ENCODE measurements around the gene LRP8.
"Not testable (repeated sequence)": the region's sequence is repeated elsewhere in the genome, so short reads cannot be mapped to it uniquely, and the experiment has no call there.

LRP8 gene

DNA sequence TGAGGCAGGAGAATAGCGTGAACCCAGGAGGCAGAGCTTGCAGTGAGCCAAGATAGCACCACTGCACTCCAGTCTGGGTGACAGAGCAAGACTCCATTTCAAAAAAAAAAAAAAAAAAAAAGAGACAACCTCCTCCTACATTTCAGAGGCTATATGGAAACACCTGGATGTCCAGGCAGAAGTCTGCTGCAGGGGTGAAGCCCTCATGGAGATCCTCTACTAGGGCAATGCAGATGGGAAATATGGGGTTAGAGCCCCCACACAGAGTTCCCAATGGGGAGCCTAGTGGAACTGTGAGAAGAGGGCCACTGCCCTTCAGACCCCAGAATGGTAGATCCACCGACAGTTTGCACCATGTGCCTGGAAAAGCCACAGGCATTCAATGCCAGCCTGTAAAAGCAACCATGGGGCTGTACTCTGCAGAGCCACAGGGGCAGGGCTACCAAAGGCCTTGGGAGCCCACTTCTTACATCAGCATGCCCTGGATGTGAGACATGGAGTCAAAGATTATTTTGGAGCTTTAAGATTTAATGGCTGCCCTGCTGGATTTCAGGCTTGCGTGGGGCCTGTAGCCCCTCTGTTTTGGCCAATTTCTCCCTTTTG lies 121.7 kb downstream of the LRP8 start:
- peak; percentile 17 for DNase-seq

- DNase-seq, result not testable (repeated sequence)
Observed at GRCh38 chr1:53205496-53205895, 122.4 kb downstream of the LRP8 start.

DNA sequence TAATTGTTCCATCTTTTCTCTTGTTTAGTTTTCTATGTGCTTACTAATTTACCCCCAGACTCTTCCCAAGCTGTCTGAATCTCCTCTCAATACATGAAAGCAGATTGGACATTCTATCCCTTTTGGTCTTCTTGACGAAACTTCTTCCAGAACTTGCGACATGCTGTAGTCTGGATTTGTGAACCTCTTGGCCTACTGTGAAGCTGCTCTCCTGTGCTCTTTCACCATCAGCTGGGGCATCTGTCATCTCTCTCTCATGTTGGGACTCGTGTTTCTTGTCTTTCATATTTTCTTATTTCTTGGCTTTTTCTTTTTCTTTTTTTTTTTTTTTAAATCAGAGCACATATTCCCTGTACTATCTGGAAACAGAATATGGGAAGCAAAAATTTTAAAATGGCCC lies 124.4 kb downstream of the LRP8 start:
- DNase-seq, result no peak

DNA sequence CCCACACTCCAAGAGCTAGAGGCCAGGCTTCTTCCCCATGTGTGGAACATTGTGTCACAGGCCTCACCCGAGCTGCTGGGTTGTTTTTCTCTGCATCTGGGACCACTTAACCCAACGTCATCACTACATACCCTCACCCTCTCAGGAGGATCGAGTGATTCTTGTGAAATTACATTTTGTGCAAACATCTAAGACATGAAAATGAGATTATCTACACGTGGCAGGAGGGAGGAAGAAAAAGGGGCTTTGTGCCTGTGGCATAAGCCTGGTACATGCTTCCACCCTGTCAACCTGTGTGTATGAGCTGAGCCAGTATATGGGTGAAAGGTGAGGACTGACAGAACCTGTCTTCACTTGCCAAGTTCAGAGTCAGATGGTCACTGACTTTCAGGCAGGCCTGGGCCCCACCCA lies 129.6 kb downstream of the LRP8 start:
- DNase-seq, result no peak

- no peak for DNase-seq
Observed at GRCh38 chr1:53197291-53198200, 130.3 kb downstream of the LRP8 start.

GRCh38 chr1:53196485-53197290 lies 131.2 kb downstream of the LRP8 start, which contains the start of gene CPT2:
TSS of gene CPT2 (plus strand) at chr1:53196824. CDS start at chr1:53196944, 120 bp downstream.
- peak; percentile 97 for DNase-seq

GRCh38 chr1:53196017-53196484 lies 131.8 kb downstream of the LRP8 start:
- no peak for DNase-seq

DNA sequence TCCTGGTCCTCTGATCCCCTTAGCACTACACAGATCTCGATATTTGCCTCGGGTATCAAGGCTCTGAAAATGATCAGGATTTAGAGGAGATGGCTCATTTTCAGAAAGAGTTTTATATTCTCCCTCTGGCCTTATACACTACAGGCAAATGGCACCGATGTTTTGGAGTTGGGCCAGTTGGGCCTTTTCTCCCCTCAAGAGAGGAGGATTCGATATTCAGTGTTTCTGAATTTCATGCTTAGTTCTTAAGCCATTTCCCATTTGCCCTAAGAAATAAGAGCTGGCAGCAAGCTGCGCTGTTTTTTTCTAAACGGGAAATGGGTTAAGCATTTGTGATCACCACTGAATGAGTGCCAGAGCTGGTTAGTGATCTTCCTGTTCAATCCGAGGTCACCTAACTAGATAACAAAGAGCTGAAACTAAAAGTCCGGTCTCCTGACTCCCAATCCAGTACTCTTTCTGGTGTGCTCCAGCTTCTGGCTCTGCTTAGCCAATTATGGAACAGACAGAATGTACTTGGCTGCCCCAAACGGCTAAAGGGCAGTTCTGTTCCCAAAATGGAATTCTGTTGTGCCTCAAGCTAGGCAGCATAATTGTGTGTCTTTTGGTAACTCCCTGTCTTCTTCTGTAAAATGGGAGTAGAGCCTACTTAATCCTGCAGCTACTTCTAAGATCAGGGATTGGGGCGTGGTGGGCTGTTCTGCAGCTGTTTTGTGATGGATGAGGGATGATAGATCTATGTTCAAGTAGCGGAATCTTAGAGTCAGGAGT lies 132.4 kb downstream of the LRP8 start:
- DNase-seq, result no peak

Data from OCI-M1 (cell line).